Medulla oblongata (tissue), 1 donor: ENCODE data around the gene FOXJ3.

Source experiments
- DNase-seq: peaks from one replicate; pipeline ENCODE4 v3.0.0-alpha.2; 2015; ENCODE audit errors: extremely low spot score

The FOXJ3 gene

DNA sequence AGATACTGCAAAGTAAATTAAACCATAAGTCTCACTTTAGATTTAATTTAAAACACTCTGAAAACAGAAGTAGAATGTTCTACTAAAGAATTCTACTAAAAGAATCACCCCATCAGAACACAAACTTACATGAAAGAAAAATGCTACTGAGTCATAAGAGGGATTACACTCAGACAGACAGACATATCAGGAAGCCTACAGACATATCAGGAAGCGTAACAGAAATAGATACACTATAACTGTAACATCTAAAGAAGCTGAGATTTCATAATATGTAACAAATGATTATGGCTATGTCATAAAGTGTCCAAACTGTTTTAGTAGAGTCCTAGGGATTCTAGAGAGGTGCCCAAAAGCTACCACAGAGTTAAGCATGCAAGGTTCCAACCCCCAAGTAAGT is 23.9 kb downstream of the FOXJ3 start:
- DNase-seq = no peak

DNA sequence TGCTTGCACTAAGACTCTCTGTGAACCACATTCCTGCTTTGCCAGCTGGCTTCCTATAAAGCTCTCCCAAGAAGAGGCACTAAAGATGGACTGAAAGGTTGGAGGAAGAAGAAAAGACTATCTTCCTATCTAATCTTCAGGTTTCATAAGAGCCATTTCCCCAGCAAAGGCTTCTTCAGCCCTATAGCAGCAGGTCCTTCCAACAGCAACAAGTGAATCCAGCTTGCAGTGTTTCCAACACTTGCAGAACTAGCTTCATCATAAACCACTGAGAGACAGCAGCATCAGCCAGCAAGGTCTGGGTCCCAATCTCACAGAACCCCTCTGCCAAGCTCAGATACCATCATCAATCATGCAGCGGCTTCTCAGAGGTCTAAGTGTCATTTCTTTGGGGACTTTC is 28.1 kb downstream of the FOXJ3 start:
- no peak for DNase-seq

DNA sequence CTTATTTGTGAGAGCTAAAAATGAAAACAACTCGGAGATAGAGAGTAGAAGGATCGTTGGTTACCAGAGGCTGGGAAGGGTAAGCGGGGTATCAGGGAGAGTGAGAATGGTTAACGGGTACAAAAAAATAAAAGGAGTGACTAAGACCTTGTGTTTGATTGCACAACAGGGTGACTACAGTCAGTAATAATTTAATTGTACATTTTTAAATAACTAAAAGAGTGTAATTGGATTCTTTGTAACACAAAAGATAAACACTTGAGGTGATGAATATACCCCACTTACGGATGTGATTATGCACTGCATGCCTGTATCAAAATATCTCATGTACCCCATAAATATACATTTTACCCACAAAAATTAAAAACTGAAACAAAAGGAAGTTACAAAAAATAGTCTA is 29.4 kb downstream of the FOXJ3 start:
- DNase-seq = no peak

DNA sequence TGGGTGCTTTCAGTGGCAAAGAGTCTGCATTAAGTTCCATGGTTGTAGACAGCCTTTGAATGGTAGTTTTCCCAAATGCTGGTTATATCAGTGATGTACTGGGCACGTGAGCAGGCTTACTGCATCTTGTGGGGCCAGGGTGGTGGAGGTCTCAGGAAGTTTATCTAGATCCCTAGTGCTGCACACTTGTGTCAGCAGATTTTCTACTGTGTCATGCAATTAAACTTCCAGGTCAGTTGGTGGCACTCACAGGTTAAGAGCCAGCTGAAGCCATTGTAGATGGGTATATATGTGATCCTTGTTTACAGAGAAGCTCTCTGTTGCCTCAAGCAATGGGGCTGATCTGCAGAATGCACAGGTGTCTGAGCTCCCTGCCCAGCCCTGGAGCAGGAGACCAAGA is 33.0 kb downstream of the FOXJ3 start:
- DNase-seq = no peak

DNA sequence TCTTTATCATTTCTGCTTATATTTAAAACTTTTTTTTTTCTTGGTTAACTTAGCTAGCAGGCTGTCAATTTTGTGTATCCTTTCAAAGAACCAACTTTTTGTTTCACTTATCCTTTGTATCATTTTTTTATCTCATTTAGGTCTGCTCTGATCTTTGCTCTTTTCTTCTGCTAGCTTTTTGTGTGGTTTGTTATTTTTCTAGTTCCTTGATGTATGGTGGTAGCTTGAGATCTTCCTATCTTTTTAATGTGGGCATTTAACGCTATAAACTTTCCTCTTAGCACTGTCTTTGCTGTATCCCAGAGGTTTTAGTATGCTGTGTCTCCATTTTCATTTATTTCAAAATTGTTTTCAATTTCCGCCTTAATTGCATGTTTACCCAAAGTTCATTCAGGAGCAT is 36.5 kb downstream of the FOXJ3 start:
- DNase-seq = no peak

DNA sequence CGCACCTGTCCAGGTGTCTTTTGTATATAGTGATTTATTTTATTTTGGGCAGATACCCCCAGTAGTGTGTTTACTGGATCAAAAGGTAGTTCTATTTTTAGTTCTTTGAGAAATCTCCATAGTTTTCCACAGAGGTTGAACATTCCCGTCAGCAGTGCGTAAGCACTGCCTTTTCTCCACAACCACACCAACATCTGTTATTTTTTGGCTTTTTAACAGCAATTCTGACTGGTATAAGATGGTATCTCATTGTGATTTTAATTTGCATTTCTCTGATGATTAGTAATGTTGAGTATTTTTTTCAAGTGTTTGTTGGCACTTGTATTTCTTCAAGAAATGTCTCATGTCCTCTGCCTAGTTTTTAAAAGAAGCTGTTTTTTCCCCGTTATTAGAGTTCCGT is 39.2 kb downstream of the FOXJ3 start:
- no peak for DNase-seq

DNA sequence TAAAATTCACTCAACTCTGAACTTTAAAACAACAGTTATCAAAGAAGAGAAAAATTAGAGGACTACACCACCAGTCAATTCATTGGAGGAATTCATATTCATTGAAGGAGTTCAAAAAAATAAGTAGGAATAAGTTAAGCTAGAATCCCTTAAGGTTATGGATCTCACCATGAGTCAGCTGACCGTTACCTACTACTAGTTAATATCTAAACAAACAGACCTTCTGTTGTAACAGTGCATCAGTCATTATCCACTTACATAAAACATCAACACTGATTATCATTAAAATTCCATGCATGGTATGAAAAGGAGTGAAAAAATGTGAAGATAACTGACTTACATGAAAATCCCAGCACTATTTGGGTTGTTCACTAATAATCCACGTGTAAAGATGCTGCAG is 44.9 kb downstream of the FOXJ3 start:
- DNase-seq = no peak

DNA sequence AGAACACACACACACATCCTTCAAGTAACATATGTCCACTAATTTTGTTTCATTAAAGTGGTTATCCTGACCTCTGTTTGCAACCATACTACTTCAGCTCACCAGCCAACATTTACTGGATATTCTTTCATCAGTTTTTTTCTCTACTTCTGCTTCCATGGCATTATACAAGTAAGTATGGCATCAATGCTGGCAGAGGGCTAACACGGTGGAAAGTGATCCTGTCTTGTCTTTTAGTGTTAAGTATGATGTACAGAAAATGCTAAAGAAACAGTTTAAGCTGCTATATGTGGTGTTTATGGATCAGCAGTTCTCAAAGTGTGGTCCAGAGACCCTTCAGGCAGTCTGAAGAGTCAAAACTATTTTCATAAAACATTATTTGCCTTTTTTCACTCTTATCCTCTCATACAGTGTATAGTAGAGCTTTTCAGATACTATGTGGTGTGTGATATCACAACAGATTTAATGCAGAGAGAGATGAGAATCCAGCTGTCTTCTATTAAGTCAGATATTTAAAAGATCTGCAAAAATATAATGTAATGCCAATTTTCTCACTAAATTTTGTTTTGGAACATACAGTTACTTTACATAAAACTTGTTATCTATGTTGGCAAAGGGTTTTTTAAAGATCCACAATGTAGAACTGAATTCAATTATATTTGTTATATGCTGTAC is 46.6 kb downstream of the FOXJ3 start:
- no peak for DNase-seq

DNA sequence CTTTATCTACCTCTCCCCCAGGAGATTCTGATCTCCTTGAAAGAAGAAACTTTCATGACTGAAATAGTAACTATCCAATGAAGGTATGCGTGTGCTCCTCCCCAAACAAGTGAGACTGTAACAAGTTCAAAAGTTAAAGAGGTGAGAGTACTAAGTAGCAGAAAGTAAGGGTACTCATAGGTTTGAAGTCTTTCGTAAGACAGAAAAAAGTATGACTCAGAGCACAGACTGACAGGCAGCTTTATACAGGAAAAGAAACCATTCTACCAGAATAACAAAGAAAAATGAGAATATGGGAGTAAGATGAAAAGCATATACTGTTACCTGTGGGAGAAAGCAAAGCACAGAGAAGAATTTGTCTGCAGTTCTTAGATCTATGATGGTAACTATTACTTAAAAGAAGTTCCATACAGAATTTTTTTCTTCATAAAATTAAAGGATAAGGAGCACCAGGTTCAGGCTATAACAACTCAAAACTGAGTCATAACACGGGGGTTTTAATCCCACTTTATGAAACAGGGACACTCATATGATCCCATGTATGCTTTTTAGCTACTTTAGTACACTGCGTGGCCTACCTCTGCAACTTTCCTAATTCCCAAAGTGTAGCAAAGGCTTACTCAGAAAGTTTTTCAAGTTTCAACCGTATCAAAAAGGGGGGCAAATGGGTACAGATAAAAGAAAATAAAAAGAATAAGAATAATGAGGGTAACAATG is 52.0 kb downstream of the FOXJ3 start:
- DNase-seq = no peak

DNA sequence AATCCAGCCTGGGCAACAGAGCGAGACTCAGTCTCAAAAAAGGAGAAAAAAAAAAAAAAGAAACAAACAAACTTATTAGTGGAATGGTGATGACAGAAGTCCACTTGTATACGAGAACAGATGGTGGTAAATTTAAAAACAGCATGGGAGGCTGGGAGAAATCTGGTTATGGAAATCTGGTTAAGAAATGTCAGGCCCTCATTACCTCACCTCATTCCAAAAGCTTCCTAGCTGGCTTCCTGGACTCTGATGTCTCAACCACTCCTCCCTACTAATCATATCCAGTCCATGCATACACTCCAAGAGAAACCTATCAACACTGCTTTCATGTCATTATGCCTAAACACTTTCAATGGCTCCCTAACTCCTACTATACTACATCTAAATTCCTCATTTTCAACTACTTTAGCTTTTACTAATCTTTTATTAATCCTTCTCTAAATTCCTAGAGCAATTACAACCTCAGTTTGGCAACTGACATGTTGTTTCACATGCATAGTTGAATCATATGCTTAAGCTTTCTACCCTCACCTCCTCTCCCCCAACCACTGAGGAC is 52.9 kb downstream of the FOXJ3 start:
- DNase-seq = no peak

DNA sequence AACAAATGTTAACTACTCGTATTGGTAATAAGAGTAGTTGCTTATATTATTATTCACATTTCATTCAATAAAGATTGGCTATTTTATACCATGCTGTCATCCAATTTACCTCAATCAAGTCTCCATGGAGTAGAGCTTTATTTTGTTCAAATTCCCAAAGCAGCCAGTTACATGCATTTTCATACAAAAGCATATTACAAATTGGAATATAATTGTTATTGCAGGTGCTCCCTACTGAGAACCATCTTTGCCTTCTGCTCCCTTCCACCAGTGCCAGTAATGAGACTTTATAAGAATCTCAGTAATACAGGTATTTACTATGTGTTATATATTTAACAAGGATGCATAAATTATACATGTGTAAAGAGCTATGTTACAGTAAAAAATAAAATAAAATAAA is 54.2 kb downstream of the FOXJ3 start:
- DNase-seq = no peak

DNA sequence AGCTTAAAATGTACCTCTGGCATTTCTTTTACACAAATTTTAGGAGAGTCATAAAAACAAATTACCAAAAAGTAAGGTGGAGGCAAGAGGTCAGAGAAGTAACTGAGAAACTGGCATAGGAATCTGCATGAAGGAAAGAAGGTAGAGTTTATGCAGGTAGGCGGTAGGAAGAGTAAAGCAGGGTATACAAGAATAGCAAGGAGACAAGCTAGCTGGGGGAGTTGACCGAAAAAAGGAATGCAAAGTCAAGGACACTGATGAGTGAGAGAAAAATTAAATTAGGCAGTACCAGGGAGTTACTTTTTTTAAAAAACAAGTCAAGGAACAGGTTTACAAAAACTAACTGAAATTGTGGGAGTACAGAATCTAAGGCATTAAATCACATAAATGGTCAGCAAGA is 56.0 kb downstream of the FOXJ3 start:
- no peak for DNase-seq

DNA sequence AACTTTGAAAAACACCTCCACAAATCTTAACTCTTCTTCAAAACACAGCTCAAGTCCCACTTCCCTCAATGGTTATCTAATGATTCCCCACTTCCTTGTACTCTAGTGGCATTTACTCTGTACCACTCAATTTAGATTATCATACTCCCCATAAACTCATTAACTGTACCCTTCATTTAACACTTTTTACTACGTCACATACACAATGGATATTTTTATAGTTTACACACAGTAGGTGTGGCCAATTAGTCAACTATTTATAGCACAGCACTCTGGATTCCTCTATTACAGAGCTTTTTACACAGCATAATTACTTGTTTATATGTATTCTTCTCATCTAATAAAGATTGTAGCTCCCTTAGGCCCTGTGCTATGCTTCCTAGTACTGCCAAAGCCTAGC is 62.1 kb downstream of the FOXJ3 start:
- DNase-seq = no peak

DNA sequence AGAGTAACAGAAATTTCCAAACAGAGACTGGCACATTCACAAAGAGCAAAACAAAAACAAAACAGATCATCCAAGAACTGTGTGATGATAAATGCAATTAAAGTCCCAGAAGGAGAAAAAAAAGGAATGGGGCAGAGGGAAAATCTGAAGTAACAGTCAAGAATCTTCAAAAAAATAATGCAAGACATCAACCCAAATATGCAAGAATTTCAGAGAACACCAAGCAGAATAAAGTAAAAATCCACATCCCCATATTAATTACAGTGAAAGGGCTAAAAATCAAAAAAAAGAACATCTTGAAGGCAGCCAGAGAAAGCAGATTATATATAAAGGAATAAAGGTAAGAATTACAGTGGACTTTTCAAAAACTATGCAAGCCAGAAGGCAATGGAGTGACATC is 67.1 kb downstream of the FOXJ3 start:
- no peak for DNase-seq

DNA sequence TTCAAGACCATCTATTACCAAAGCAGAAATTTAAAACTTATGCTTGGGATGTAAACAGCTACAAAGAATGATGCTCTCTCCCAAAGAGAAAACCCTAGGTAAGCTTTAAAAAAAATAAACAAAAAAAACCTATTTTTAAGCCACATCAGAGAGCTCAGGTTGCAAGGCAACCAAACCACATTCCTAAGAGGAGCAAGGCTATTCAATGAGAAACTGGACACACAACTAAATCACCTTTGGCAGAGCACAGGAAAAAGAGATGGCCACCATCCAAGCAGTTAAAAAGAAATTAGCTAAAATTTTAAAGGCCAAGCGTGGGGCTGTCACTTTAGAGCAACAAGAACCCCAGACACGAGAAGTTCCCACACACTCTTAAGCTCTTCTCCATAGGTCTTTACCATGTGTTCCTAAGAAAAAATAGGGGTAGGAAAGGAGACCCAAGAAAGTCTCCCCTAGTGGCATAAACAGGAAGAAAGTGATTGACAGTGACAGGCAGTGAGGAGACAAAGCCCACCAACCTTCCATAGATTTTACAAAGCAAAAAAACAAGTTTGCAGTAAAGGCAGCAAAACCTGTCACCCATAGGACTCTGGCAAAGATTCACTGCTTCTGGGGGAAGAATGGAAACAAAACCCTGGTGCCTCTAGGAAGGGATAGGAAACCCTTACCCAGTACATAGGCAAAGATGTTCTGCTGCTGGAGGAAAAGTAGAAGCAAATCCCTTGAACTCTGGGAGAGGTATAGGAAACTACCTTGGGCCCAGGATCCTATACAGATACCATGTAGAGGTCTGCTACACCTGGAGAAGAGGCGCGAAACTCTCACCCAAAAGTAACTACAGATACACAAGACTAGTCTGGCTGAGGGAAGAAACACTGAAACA is 68.5 kb downstream of the FOXJ3 start:
- no peak for DNase-seq

DNA sequence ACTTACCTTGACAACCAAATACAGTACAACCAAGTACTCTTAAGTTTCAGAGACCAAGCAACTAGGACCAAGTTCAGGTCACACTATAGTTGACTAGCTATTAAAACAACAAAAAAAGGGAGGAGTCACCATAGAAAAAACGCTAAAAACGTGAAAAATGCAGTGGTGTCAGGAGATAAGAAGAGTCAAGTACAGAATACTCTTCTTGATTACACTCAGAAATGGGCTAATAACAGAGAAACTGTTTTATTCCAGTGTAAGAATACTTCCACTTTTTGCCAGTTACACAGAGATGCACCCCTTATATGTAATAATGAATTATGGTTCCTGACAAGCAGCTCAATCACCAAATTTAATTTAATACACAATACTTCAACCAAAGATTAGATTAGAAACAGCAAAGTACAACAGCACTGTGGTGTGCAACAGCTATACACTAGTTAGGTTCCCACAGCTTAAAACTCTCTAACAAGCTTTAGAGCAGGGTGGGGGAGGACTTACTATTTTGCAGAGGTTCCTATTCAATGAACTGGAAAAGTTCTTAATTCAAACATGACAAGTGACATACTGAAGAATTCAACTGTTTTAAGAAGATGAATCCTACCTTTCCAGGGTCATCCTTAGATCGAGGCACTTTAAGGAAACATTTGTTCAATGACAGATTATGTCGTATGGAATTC is 70.4 kb downstream of the FOXJ3 start:
- DNase-seq = no peak

DNA sequence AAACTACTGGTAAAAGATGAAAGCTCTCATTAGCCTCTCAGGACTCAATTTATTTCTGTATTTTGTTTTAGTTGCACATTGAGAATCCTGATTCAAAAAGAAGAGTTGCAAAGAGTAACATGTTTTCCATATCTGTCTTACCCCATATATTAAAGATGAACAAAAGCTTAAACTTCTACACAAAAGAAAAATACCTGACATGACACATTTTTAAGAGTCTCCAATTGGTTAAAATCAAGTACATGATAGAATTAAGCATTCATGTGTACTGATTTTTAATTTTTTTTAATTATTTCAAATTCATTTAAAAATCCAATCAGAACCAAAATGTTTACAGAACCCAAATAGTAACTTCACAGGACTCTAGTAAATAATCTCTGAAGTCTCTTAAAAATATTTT is 72.0 kb downstream of the FOXJ3 start:
- DNase-seq = no peak

DNA sequence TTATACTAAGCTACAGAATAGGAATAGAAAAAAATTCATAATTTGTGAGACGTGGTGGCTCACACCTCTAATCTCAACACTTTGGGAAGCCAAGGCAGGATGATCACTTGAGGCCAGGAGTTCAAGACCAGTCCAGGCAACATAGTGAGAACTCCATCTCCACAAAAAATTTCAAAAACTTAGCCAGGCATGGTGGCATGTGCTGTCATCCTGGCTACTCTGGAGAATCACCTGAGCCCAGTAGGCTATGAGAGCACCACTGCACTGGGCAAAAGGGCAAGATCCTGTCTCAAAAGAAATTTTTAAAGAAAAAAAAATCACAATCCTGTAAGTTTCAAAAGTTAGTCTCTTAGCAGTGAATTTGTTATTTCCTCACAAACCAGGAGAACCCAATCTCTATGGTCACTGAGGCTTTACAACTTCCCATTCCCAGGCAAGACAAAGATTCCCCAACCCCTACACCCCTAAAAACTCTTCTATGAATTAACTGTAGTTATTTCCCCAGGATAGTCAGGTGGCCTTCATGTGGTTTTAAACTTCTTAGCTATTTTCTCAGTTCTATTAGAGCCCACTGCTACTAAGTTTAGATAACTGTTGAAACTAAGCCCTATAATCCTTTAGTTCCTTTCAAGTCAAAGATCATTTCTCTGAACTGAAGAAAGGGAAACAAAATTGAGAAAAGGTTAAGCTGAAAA is 74.5 kb downstream of the FOXJ3 start:
- DNase-seq = no peak

DNA sequence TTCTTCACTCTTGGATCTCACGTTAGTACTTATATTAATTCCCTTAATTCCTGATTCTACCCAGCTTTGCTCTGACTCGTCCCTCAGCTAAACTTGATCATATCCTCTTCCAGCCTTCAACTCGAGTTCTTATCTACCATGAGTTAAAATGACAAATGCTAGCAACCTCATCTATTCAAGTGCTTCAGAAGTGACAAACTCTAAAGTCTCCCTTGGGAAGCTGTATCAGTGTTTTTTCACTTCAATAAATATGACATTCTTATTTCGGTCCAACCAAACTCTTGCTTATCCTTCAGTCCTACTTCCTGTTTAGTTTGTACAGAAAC is 75.3 kb downstream of the FOXJ3 start:
- DNase-seq = no peak

DNA sequence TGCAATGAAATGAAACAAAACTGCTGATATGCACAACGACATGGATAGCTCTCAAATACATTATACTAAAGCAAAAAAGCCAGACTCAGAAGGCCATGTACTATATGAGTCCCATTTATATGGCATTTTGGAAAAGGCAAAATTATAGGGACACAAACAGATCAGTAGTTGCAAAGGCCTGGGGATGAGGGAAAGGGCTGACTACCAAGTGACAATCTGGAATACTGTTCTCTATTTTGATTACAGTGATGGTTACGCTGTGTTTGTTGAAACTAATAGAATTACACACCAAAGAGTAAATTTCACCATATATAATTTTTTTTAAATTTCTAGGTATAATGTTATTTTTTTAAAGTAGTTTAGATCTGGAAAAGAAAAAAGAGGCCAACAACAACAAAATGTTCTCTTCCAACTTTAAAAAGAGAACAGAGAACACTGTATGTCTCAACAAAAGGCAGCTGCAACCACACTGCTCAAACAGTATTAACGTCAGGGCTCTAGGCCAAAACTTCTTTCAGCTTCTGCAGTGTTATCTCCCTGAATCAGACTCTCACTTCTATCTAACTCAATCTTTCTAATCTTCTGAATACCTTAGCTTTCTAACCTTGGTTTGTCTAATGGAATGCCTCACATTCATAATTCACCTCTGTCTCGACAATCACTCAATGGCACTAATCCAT is 75.8 kb downstream of the FOXJ3 start:
- peak; percentile 90 for DNase-seq

DNA sequence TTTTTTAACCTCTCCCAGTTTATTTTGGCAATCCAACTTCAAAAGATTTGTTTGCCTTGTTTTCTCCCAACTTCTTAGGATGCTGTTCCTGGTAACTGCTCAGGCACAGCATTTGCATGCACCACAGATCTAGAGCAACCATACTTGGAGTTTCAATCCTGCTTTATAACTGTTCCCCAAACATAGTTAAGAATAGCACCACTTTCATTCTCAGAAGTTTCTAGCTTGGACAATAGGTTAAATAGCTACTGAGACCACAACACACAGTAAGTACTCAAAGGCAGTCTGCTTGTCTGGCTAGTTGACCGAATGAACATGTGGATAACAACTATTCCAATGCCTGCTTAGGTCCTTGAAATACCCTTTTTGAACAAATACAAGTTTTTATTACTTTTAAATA is 76.8 kb downstream of the FOXJ3 start:
- peak; percentile 37 for DNase-seq
